Measurements from ENCODE around the gene PDE9A.

DNA sequence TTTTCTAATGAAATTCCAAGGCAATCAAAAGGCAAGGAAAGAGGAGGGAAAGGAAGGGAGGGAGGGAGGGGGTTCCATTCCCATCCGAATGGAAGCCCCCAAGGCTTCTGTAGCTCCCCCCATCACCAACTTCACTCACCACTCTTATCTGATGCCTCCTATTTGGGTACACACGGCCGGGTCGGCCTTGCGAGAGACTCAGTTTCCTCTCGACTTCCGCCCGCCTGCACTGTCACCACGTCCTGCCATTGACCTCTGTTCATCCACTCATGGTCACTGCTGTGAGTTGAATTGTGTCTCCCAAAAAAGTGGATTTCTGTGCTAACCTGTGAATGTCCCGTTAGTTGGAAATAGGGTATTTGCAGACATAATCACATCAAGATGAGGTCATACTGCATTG, 11.2 kb downstream of the PDE9A start:
- no peak for TF ChIP-seq RAD21 (IDR thresholded peaks at IDR 0.05; ENCODE audit: low read length)
- TF ChIP-seq, protein P1, sequence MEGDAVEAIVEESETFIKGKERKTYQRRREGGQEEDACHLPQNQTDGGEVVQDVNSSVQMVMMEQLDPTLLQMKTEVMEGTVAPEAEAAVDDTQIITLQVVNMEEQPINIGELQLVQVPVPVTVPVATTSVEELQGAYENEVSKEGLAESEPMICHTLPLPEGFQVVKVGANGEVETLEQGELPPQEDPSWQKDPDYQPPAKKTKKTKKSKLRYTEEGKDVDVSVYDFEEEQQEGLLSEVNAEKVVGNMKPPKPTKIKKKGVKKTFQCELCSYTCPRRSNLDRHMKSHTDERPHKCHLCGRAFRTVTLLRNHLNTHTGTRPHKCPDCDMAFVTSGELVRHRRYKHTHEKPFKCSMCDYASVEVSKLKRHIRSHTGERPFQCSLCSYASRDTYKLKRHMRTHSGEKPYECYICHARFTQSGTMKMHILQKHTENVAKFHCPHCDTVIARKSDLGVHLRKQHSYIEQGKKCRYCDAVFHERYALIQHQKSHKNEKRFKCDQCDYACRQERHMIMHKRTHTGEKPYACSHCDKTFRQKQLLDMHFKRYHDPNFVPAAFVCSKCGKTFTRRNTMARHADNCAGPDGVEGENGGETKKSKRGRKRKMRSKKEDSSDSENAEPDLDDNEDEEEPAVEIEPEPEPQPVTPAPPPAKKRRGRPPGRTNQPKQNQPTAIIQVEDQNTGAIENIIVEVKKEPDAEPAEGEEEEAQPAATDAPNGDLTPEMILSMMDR (conservative IDR thresholded peaks at IDR 0.05; ENCODE audit: low read depth, low read length), result no peak
